Loucy (cell line): Measurements from ENCODE around the gene BCAT1.

Experiments
- CTCF ChIP-seq: fragments of 200-600 bp; sonication (generic); conservative IDR thresholded peaks from 2 replicates; pipeline ENCODE4 v1.5.1; 2014; ENCODE audit warnings: mild to moderate bottlenecking, antibody characterized with exemption, low read length
- EZH2phosphoT487 ChIP-seq: fragments of 200-600 bp; IDR thresholded peaks from 2 replicates; pipeline ENCODE4 v1.6.1; 2018; ENCODE audit warnings: antibody characterized with exemption, mild to moderate bottlenecking, moderate library complexity, borderline replicate concordance

GRCh38 chr12:24796876-24797275 lies 152.0 kb downstream of the BCAT1 start:
- TF ChIP-seq CTCF (no peak), EZH2phosphoT487 (no peak)
